Measurements from ENCODE around the gene SLK.

DNA sequence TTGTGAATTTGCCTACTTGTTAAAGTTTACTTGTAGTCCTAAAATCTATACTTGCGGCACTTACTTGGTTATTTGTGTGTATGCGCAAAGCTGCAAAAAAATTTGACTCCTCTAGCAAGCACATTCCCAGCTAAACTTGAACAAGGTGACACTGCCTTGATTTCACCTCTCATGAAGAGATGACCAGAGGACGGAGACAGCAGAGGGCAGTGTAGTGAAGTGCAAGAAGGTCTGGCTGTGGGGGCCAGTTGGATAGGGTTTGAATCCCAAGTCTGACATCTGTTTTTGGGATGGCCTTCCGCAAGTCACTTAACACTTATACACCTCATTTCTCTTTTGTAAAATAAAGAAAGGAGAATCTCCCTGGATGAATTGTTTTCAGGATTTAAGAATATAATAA lies 15.7 kb downstream of the SLK start:
- TF ChIP-seq POLR2AphosphoS5 (IDR thresholded peaks at IDR 0.05) (no peak), POLR2A (IDR thresholded peaks at IDR 0.05) (no peak), EP300 (IDR thresholded peaks at IDR 0.05) (no peak)
- TF ChIP-seq, protein P1, sequence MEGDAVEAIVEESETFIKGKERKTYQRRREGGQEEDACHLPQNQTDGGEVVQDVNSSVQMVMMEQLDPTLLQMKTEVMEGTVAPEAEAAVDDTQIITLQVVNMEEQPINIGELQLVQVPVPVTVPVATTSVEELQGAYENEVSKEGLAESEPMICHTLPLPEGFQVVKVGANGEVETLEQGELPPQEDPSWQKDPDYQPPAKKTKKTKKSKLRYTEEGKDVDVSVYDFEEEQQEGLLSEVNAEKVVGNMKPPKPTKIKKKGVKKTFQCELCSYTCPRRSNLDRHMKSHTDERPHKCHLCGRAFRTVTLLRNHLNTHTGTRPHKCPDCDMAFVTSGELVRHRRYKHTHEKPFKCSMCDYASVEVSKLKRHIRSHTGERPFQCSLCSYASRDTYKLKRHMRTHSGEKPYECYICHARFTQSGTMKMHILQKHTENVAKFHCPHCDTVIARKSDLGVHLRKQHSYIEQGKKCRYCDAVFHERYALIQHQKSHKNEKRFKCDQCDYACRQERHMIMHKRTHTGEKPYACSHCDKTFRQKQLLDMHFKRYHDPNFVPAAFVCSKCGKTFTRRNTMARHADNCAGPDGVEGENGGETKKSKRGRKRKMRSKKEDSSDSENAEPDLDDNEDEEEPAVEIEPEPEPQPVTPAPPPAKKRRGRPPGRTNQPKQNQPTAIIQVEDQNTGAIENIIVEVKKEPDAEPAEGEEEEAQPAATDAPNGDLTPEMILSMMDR (IDR thresholded peaks at IDR 0.05) = no peak

Measured in upper lobe of left lung (tissue), 4 donors.